HUES48 (cell line): ENCODE measurements around the gene SOCS2.

Source experiments
- H3K27ac ChIP-seq: one replicate; pipeline ENCODE4 v1.7.0; 2013; ENCODE audit warnings: low read depth, low read length, inconsistent platforms
- H3K27me3 ChIP-seq: 2 replicates; pipeline ENCODE4 v1.6.1; 2013; ENCODE audit warnings: mild to moderate bottlenecking, low read length; ENCODE audit not compliant: control insufficient read depth, insufficient read depth
- H3K36me3 ChIP-seq: 2 replicates; pipeline ENCODE4 v1.6.1; 2013; ENCODE audit warnings: low read length; ENCODE audit not compliant: control insufficient read depth, insufficient read depth
- H3K4me1 ChIP-seq: 2 replicates; pipeline ENCODE4 v1.6.1; 2013; ENCODE audit warnings: mild to moderate bottlenecking, low read length; ENCODE audit not compliant: control insufficient read depth, insufficient read depth
- H3K4me3 ChIP-seq: 2 replicates; pipeline ENCODE4 v1.5.1; 2013; ENCODE audit warnings: mild to moderate bottlenecking, low read depth, low read length
- H3K9ac ChIP-seq: 2 replicates; pipeline ENCODE4 v1.6.1; 2013; ENCODE audit warnings: mild to moderate bottlenecking, low read depth, low read length, moderate library complexity
- H3K9me3 ChIP-seq: 2 replicates; pipeline ENCODE4 v1.6.1; 2013; ENCODE audit warnings: low read length; ENCODE audit not compliant: control insufficient read depth, insufficient read depth

SOCS2 gene

DNA sequence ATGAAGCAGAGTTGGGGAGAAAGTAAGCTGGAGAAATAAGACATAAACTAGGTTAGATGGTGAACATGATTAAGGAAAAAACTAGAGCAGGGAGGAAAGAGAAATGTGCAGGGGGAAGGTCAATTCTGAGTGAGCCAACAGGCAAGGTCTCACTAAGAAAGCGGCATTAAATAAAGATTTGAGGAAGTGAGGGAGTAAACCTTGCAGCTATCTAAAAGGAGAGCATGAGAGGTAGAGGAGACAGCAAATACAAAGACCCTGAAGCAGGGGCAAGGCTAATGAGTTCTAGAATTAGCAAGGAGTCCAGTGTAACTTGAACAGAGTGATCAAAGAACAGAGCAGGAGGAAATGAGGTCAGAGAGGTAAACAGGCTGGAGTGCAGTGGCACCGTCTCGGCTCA is 4.4 kb upstream of the SOCS2 start:
- H3K27me3 ChIP-seq = peaks cover 11% of the 10 kb centered on the region
- no peak overlapping the region for H3K27ac ChIP-seq
- no peaks in the 10 kb centered on the region for H3K9me3 ChIP-seq
- H3K9ac ChIP-seq = no peak overlapping the region
- H3K36me3 ChIP-seq = peaks cover 11% of the 10 kb centered on the region; the same call in 1 of the 2 replicates
- no peak overlapping the region for H3K4me3 ChIP-seq
- H3K4me1 ChIP-seq = no peaks in the 10 kb centered on the region

DNA sequence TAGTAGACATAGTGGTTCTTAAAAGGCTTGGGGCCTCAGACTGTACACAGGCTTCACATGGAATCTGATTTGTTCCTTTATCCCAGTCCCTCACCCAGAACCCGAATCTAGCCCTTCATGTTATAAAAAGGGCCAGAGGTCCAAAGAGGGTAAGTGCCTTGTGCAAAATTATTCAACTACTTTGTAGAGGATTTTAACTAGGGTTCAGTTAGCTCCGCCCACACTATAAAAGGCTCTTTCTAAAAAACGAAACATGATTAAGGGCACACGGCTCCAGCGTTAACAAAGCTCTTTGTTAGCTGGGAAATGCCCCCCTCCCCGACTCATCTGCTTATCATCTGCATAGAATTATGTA is 3.2 kb upstream of the SOCS2 start:
- Histone ChIP-seq H3K27ac (peak overlapping the region; percentile 20), H3K9ac (no peak overlapping the region), H3K9me3 (no peaks in the 10 kb centered on the region), H3K4me1 (peaks cover 8% of the 10 kb centered on the region; the same call in 1 of the 2 replicates), H3K36me3 (peaks cover 11% of the 10 kb centered on the region; the same call in 1 of the 2 replicates), H3K27me3 (peaks cover 23% of the 10 kb centered on the region), H3K4me3 (peak overlapping the region; percentile 88; the same call in 1 of the 2 replicates)

DNA sequence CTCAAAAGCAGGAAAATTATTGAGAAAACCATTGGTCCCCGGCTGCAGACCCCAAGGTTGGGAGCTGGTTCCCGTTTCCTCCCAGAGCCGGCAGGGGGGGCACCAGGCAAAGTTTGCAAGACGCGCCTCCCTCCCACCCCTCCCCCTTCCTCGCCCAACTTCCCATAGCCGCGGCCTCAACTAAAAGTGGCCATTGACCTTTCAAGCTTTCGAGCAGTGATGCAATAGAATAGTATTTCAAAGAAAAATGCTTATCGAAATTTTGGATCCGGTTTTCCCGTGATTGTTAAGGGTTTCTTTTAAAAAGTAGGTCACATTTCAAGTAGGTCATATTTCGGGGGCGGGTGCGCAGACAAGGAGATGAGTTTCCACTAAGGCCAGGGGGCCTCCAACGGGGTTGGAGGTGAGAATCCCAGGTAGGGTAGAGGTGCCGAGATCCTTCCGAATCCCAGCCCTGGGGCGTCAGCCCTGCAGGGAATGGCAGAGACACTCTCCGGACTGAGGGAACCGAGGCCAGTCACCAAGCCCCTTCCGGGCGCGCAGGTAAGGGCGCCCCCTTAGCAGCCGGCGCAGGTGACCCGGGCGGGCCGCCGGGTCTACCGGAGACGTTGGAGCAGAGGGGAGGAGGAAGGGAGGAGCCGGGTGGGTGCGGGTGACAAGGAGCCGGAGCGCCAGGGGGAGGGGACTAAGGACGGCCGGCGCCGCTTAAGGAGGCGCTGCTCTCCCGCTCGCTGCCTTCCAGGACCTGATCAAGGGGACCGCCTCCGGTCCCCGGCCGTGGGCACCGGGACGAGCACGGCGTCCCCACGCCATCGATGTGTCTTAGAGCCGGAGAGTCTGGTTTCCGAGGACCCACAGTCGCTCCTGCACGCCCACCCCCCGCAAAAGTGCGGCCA is 2.6 kb upstream of the SOCS2 start:
- Histone ChIP-seq H3K4me3 (peak overlapping the region; percentile 88), H3K27me3 (peaks cover 29% of the 10 kb centered on the region), H3K9ac (peak overlapping the region; percentile 79), H3K36me3 (peaks cover 15% of the 10 kb centered on the region), H3K27ac (peak overlapping the region; percentile 97), H3K4me1 (peaks cover 11% of the 10 kb centered on the region; the same call in 1 of the 2 replicates), H3K9me3 (no peaks in the 10 kb centered on the region)

DNA sequence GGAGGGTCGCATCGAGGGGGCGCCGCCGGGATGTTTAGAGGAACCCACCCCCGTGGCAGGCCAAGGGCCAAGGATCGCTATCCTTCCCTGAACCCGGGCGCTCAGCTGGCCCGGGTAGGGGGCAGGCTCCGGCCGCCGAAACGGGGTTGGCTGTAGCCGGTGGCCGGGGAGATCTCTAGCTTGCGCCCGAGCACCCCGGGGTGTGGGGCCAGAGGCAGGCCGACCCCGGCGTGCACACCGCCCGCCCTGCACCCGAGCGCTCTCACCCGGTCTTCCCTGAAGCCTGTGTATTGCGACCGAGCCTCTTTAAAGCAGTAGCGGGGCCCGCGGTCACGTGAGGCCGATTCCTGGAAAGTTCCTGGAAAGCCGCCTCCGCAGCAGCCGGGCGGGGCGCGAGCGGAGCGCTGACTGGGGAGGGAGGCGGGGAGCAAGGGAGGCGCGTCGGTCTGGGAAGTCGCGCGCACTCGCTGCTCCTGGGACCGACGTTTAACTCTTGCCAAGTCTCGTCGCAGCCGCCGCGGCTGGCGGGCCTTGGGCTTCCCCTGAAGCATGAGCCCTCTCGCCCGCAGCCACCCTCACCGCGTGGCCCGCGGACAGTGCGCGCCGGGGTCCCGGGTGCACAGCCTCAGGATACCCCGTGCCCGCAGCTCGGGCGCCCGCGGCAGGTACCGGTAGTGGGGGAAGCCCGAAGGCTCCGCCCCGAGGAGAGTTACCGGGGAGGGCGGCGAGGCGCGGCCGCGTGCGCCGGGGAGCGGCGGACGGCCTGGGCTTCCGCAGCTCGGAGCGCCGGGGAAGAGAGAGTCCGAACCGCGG is 1.7 kb upstream of the SOCS2 start:
- peaks cover 15% of the 10 kb centered on the region for H3K36me3 ChIP-seq
- H3K9me3 ChIP-seq = no peaks in the 10 kb centered on the region
- peak overlapping the region; percentile 97 for H3K27ac ChIP-seq
- peaks cover 11% of the 10 kb centered on the region; the same call in 1 of the 2 replicates for H3K4me1 ChIP-seq
- peak overlapping the region; percentile 79 for H3K9ac ChIP-seq
- H3K4me3 ChIP-seq = peak overlapping the region; percentile 88
- H3K27me3 ChIP-seq = peaks cover 38% of the 10 kb centered on the region

DNA sequence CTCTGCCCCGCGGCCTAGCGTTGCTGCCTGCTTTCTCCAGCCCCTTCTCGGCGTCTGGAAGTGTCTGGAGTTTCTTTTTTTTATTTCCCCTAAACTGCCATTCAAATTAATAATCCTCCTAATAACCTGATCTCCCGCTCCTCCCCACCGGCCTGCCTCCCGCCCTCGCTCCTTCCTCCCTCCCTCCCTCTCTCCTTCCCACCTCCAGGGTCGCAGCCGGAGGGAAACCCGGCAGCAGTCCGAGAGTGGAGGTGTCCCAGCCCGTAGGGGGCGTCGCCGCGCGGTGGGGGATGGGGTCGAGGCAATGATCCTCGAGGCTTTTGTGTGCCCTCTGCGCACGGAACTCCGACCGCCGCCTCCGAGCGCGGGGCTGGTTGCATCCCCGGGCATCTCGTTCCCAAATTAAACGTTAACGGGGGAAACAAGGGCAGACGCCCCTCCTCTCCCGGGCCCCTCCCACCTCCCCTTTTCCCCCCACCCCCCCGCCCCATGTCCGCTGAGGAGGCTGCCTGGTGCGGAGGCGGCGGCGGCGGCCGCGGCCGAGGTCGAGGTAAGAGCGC is 1.0 kb upstream of the SOCS2 start:
- Histone ChIP-seq H3K4me3 (peak overlapping the region; percentile 88), H3K9me3 (no peaks in the 10 kb centered on the region), H3K27ac (peak overlapping the region; percentile 97), H3K9ac (peak overlapping the region; percentile 79), H3K27me3 (peaks cover 43% of the 10 kb centered on the region), H3K36me3 (peaks cover 18% of the 10 kb centered on the region), H3K4me1 (peaks cover 15% of the 10 kb centered on the region; the same call in 1 of the 2 replicates)

DNA sequence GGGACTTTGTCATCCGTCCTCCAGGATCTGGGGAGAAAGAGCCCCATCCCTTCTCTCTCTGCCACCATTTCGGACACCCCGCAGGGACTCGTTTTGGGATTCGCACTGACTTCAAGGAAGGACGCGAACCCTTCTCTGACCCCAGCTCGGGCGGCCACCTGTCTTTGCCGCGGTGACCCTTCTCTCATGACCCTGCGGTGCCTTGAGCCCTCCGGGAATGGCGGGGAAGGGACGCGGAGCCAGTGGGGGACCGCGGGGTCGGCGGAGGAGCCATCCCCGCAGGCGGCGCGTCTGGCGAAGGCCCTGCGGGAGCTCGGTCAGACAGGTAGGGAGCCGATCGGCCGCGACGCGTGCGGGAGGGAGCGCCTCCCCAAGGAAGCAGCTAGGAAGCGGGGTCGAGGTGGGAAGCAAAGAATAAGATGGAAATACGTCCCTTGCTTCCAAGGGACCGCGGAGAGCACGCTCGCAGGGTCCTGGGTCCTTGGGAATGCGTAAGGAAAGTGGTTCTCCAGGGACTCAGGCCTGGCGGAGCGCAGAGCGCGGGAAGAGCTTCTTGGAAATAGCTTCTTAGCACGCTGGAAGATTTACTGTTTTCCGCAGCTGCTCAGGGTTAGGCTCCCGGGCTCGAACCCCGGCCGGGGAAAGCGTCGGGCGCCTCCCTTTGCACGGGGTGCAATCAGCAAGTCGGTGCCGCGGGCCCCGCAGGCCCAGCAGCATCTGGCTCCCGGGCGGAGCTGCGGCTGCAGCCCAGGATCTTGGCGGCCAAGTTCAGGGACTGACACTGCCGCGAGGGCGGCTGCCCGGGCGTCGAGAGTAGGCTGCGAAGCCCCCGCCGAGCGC is 457 bp downstream of the SOCS2 start:
- Histone ChIP-seq H3K4me3 (peak overlapping the region; percentile 88), H3K27me3 (peaks cover 43% of the 10 kb centered on the region), H3K27ac (peak overlapping the region; percentile 97), H3K9ac (peak overlapping the region; percentile 46; the same call in 1 of the 2 replicates), H3K4me1 (peaks cover 15% of the 10 kb centered on the region; the same call in 1 of the 2 replicates), H3K36me3 (peaks cover 18% of the 10 kb centered on the region), H3K9me3 (no peaks in the 10 kb centered on the region)

DNA sequence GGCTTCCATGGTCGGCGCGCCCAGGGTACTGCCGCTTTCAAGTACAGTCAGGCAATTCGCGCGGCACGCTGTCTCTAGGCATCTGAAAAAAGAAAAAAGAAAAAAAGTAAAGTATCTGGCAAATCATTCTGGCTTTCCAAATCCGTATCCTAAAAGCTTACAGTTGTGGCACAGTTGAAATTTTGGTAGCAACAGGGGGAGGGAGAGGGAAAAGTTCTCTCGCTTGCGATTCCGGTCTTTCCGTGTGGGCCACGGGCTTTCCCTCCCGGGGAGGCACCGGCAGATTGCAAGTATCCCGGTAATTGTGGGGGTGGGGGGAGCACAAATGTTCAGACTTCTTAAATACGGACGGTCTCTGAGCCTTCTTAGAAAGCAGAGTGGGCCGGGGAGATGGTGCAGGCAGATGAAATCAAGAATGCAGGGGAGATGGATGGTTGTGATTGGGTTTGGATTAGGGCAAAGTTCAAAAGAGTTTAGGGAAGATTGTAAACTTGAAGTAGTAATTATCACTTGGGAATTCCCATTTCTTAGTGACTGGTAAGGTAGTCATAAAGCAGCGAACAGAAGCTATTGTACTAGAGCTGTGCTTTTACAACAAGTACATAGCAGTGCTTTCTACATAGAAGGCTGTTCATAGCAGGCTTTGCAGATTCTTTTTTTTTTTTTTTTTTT is 1.2 kb downstream of the SOCS2 start:
- Histone ChIP-seq H3K36me3 (peaks cover 18% of the 10 kb centered on the region), H3K9ac (peak overlapping the region; percentile 46; the same call in 1 of the 2 replicates), H3K27ac (peak overlapping the region; percentile 97), H3K4me3 (peak overlapping the region; percentile 88), H3K9me3 (no peaks in the 10 kb centered on the region), H3K27me3 (peaks cover 43% of the 10 kb centered on the region), H3K4me1 (peaks cover 15% of the 10 kb centered on the region; the same call in 1 of the 2 replicates)

DNA sequence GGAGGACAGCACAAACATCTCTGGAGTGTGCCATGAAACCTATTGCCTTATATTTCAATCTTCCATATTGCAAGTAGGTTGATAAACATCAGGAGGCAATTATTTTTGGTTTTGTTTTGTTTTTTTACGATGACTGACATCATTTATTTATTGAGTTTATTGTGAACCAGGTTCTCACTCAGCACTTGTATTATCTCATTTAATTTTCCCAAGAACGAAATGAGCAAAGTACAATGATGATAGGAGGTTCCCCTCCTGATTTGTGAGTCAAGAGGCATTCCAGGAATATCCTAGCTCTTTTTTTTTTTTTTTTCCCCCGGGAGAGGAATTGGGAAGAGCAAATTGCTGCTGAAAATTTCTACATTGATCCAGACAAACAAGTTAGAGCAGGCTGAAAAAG is 4.7 kb downstream of the SOCS2 start:
- H3K9ac ChIP-seq = no peak overlapping the region
- no peak overlapping the region for H3K27ac ChIP-seq
- peaks cover 19% of the 10 kb centered on the region; the same call in 1 of the 2 replicates for H3K4me1 ChIP-seq
- peaks cover 18% of the 10 kb centered on the region for H3K36me3 ChIP-seq
- peaks cover 41% of the 10 kb centered on the region for H3K27me3 ChIP-seq
- H3K9me3 ChIP-seq = no peaks in the 10 kb centered on the region
- no peak overlapping the region for H3K4me3 ChIP-seq

DNA sequence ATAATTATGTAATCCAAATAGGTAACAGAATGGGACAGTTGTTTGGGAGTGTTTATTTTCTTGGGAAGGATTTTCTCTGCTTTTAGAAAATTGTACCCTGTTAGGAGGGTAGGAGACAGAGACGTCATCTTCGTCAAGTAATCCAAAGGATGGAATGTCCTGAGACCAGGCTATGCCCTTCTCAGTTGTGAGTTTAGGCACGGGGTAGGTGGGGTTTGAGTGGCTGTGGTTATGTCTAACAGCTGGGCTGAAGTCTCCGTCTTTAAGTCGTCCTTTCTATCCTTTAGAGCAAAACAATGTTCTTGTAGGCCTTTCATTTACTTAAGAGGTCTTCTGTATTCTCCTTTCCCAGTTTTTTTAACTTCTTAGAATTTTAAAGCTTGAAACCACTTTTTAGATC is 5.7 kb downstream of the SOCS2 start:
- Histone ChIP-seq H3K4me3 (no peak overlapping the region), H3K27me3 (peaks cover 31% of the 10 kb centered on the region), H3K4me1 (peaks cover 24% of the 10 kb centered on the region; the same call in 1 of the 2 replicates), H3K36me3 (peaks cover 18% of the 10 kb centered on the region), H3K9me3 (no peaks in the 10 kb centered on the region), H3K27ac (no peak overlapping the region), H3K9ac (no peak overlapping the region)
